ENCODE measurements around the gene RPS2. TPM values are rescaled to one million over a fixed set of nuclear protein-coding genes. Genes with fewer than 3 reads are reported as not detected.

Gene RPS2
- total RNA-seq, 1 experiment from 2014 or later = 3,874 TPM

GRCh38 chr16:1981398-1981836, 16.8 kb upstream of the RPS2 start, which contains the start of gene NOXO1:
NOXO1 (minus strand) TSS chr16:1981469; CDS start chr16:1981179, 290 bp downstream.
- Histone ChIP-seq H3K4me1 (ENCODE audit: insufficient read depth, low read length) (no peaks in the 10 kb centered on the region), H3K4me2 (ENCODE audit: insufficient read depth, insufficient read length, low read length) (peak within 1 kb of the TSS; percentile 40), H3K79me2 (ENCODE audit: insufficient read depth, low read length) (no peaks in the 10 kb centered on the region; the same call in 1 of the 2 replicates), H3K23ac (ENCODE audit: insufficient read length, low read depth, low read length) (no peak within 1 kb of the TSS), H3K79me1 (ENCODE audit: insufficient read depth, low read depth, low read length, poor library complexity, severe bottlenecking) (no peaks in the 10 kb centered on the region), H2BK15ac (ENCODE audit: low read depth, low read length) (no peak within 1 kb of the TSS), H3K9me3 (ENCODE audit: control insufficient read depth, low read depth, low read length) (no peaks in the 10 kb centered on the region), H3K4ac (ENCODE audit: low read depth, low read length) (no peak within 1 kb of the TSS), H3K27me3 (ENCODE audit: insufficient read depth, low read length) (peaks cover 22% of the 10 kb centered on the region), H4K20me1 (ENCODE audit: control insufficient read depth, insufficient read depth, insufficient read length) (peaks cover 2% of the 10 kb centered on the region), H2BK5ac (ENCODE audit: insufficient read length, low read length) (no peak within 1 kb of the TSS), H2BK120ac (ENCODE audit: low read depth, low read length, poor library complexity, severe bottlenecking) (no peak within 1 kb of the TSS), H2AFZ (ENCODE audit: low read length) (no peak within 1 kb of the TSS), H2AK5ac (ENCODE audit: insufficient read length, low read length) (no peak within 1 kb of the TSS), H3K23me2 (ENCODE audit: insufficient read length, low read depth, low read length, poor library complexity, severe bottlenecking) (peaks cover 24% of the 10 kb centered on the region), H2BK12ac (ENCODE audit: insufficient read length, low read depth, low read length) (no peak within 1 kb of the TSS), H3T11ph (ENCODE audit: low read length) (no peak within 1 kb of the TSS), H3K56ac (ENCODE audit: insufficient read length, low read depth, low read length) (no peak within 1 kb of the TSS), H3K14ac (ENCODE audit: insufficient read depth, low read length) (no peak within 1 kb of the TSS; the same call in 1 of the 2 replicates), H4K8ac (replicated peaks; ENCODE audit: insufficient read length, low read depth, low read length) (no peak within 1 kb of the TSS), H4K5ac (ENCODE audit: insufficient read length, low read depth, low read length) (no peak within 1 kb of the TSS), H3K9ac (ENCODE audit: extremely low read depth, insufficient read length, low read length) (no peak within 1 kb of the TSS), H3K27ac (ENCODE audit: insufficient read length, low read depth, low read length) (no peak within 1 kb of the TSS), H4K91ac (ENCODE audit: insufficient read length, low read depth, low read length) (no peak within 1 kb of the TSS), H2BK20ac (ENCODE audit: low read depth, low read length, poor library complexity, severe bottlenecking) (no peak within 1 kb of the TSS), H3K18ac (ENCODE audit: insufficient read length, low read depth, low read length) (no peak within 1 kb of the TSS)
- H3K4me3 Mint-ChIP-seq = peak within 1 kb of the TSS in 1 of 2 experiments; percentile 64; a peak in 4 of 5 replicates
- no peak for TF ChIP-seq CTCF (conservative IDR thresholded peaks at IDR 0.05)
- no peaks in the 10 kb centered on the region for H3K9me3 Mint-ChIP-seq
- H3K4me1 Mint-ChIP-seq = peaks cover 19 to 26% of the 10 kb centered on the region in 2 experiments
- WGBS (ENCODE audit: extremely low coverage, insufficient read length, low lambda C conversion rate) = no CpG with 5 or more reads among the region's 6 CpGs
- no peak for DNase-seq
- peaks cover 0 to 19% (median 18%) of the 10 kb centered on the region in 3 experiments; a peak in 6 of 7 replicates for H3K36me3 Mint-ChIP-seq (ENCODE audit: insufficient read depth in 1 of 3, low read depth in 3 of 3)
- peaks cover 40% of the 10 kb centered on the region for H3K27me3 Mint-ChIP-seq (ENCODE audit: low read depth)
- no peak within 1 kb of the TSS; a peak in 1 of 7 replicates for H3K27ac Mint-ChIP-seq

Measured in H9 (cell line).